Nephron (organoid): Measurements from ENCODE around the gene KIFC3.

Source experiments
- H3K27ac Mint-ChIP-seq, 3 experiments: 2 replicates each; pipeline ENCODE4 v1.8.0; 2020; ENCODE audit warnings: mixed read lengths in 3 of 3, mild to moderate bottlenecking in 2 of 3, moderate library complexity in 1 of 3
- H3K27me3 Mint-ChIP-seq: 2 replicates; pipeline ENCODE4 v1.8.0; 2021; ENCODE audit warnings: low read depth, mild to moderate bottlenecking, moderate library complexity, mixed read lengths
- H3K36me3 Mint-ChIP-seq: 2 replicates; pipeline ENCODE4 v1.8.0; 2020; ENCODE audit warnings: low read depth, mixed read lengths
- H3K4me1 Mint-ChIP-seq: 2 replicates; pipeline ENCODE4 v1.8.0; 2020; ENCODE audit warnings: mixed read lengths
- H3K4me3 Mint-ChIP-seq, 3 experiments: 2 replicates each; pipeline ENCODE4 v1.8.0; 2020; ENCODE audit warnings: mild to moderate bottlenecking in 3 of 3, mixed read lengths in 3 of 3, moderate library complexity in 2 of 3
- H3K9me3 Mint-ChIP-seq: 2 replicates; pipeline ENCODE4 v1.8.0; 2020; ENCODE audit warnings: mixed read lengths
- CTCF ChIP-seq, 3 experiments: fragments of 200-600 bp; sonication (generic); IDR thresholded peaks; one replicate each; pipeline ENCODE4 v1.5.0; 2021; ENCODE audit warnings: antibody characterized with exemption in 3 of 3; ENCODE audit not compliant: unreplicated experiment in 3 of 3

KIFC3 gene

GRCh38 chr16:57788252-57788841 lies 13.9 kb downstream of the KIFC3 start:
- Mint-ChIP-seq H3K9me3 (no peaks in the 10 kb centered on the region), H3K27ac (peak overlapping the region in 1 of 3 experiments; percentile 55), H3K27me3 (no peaks in the 10 kb centered on the region), H3K4me3 (no peak overlapping the region), H3K4me1 (peaks cover 34% of the 10 kb centered on the region), H3K36me3 (peaks cover 11% of the 10 kb centered on the region)
- no peak for TF ChIP-seq CTCF (IDR thresholded peaks at IDR 0.05; ENCODE audit: unreplicated experiment in 3 of 3)

- H3K4me1 Mint-ChIP-seq: peaks cover 34% of the 10 kb centered on the region
- peaks cover 11% of the 10 kb centered on the region for H3K36me3 Mint-ChIP-seq
- H3K27me3 Mint-ChIP-seq: no peaks in the 10 kb centered on the region
- TF ChIP-seq CTCF (IDR thresholded peaks at IDR 0.05; ENCODE audit: unreplicated experiment in 3 of 3): no peak
- no peaks in the 10 kb centered on the region for H3K9me3 Mint-ChIP-seq
- H3K27ac Mint-ChIP-seq: peak overlapping the region in 1 of 3 experiments; percentile 10
- H3K4me3 Mint-ChIP-seq: no peak overlapping the region
Observed at GRCh38 chr16:57787519-57787905, 14.8 kb downstream of the KIFC3 start.

- no peak for TF ChIP-seq CTCF (IDR thresholded peaks at IDR 0.05; ENCODE audit: unreplicated experiment in 3 of 3)
- Mint-ChIP-seq H3K4me1 (peaks cover 28% of the 10 kb centered on the region), H3K27me3 (no peaks in the 10 kb centered on the region), H3K27ac (peak overlapping the region in 2 of 3 experiments; percentile 10 to 87), H3K36me3 (peaks cover 17% of the 10 kb centered on the region), H3K4me3 (no peak overlapping the region), H3K9me3 (no peaks in the 10 kb centered on the region)
Observed at GRCh38 chr16:57786632-57787518, 15.4 kb downstream of the KIFC3 start.

- Mint-ChIP-seq H3K36me3 (peaks cover 17% of the 10 kb centered on the region), H3K4me3 (no peak overlapping the region), H3K9me3 (no peaks in the 10 kb centered on the region), H3K27ac (no peak overlapping the region), H3K4me1 (peaks cover 19% of the 10 kb centered on the region), H3K27me3 (no peaks in the 10 kb centered on the region)
- TF ChIP-seq CTCF (IDR thresholded peaks at IDR 0.05; ENCODE audit: unreplicated experiment in 3 of 3): no peak
Observed at GRCh38 chr16:57785924-57786323, 16.4 kb downstream of the KIFC3 start.

- H3K4me1 Mint-ChIP-seq: peaks cover 19% of the 10 kb centered on the region
- no peaks in the 10 kb centered on the region for H3K9me3 Mint-ChIP-seq
- H3K27ac Mint-ChIP-seq: no peak overlapping the region
- H3K4me3 Mint-ChIP-seq: no peak overlapping the region
- H3K27me3 Mint-ChIP-seq: no peaks in the 10 kb centered on the region
- no peak for TF ChIP-seq CTCF (IDR thresholded peaks at IDR 0.05; ENCODE audit: unreplicated experiment in 3 of 3)
- peaks cover 17% of the 10 kb centered on the region for H3K36me3 Mint-ChIP-seq
Observed at GRCh38 chr16:57785385-57785784, 16.9 kb downstream of the KIFC3 start.
